ENCODE measurements around the gene REXO2. TPM values are rescaled to one million over a fixed set of nuclear protein-coding genes. Genes with fewer than 3 reads are reported as not detected.

Gene REXO2
- total RNA-seq, 1 experiment from 2014 or later: 72.5 TPM

GRCh38 chr11:114483929-114484328 lies 44.7 kb downstream of the REXO2 start:
- no peaks in the 10 kb centered on the region for H4K20me1 ChIP-seq (ENCODE audit: insufficient read depth)
- no peak for TF ChIP-seq YY1 (IDR thresholded peaks at IDR 0.05; ENCODE audit: extremely low read depth, insufficient replicate concordance, low read depth, low read length)
- TF ChIP-seq SIN3A (IDR thresholded peaks at IDR 0.05; ENCODE audit: low read depth): no peak
- no peak for TF ChIP-seq MAX (IDR thresholded peaks at IDR 0.05)
- TF ChIP-seq ELF1 (IDR thresholded peaks at IDR 0.05; ENCODE audit: borderline replicate concordance, low read depth): no peak
- TF ChIP-seq EZH2phosphoT487 (IDR thresholded peaks at IDR 0.05; ENCODE audit: borderline replicate concordance): no peak
- no peak for TF ChIP-seq TCF7L2 (IDR thresholded peaks at IDR 0.05; ENCODE audit: borderline replicate concordance, extremely low read depth, insufficient read depth, insufficient read length)
- TF ChIP-seq, protein P1, sequence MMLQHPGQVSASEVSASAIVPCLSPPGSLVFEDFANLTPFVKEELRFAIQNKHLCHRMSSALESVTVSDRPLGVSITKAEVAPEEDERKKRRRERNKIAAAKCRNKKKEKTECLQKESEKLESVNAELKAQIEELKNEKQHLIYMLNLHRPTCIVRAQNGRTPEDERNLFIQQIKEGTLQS (IDR thresholded peaks at IDR 0.05): no peak
- TF ChIP-seq ZBTB33 (IDR thresholded peaks at IDR 0.05; ENCODE audit: extremely low read depth, insufficient replicate concordance, low read length): no peak
- no peak for TF ChIP-seq EZH2 (IDR thresholded peaks at IDR 0.05)
- no peak for TF ChIP-seq EGR1 (IDR thresholded peaks at IDR 0.05; ENCODE audit: low read depth)
- no peak for TF ChIP-seq SRF (IDR thresholded peaks at IDR 0.05; ENCODE audit: low read depth)
- no peak for TF ChIP-seq POLR2AphosphoS5 (IDR thresholded peaks at IDR 0.05; ENCODE audit: low read depth, low read length)
- RAD21 ChIA-PET (ENCODE audit: low non-redundant PET in 1 of 2, low total read pairs in 2 of 2, uncharacterized antibody in 2 of 2, unreplicated experiment in 2 of 2): no interaction called here
- POLR2A ChIA-PET: no interaction called here
- no peaks in the 10 kb centered on the region for H3K4me1 ChIP-seq (ENCODE audit: control insufficient read depth in 1 of 2, insufficient read depth in 2 of 2, low read length in 2 of 2)
- no TSS peak for BruUV-seq (replicated peaks)
- no peak for ATAC-seq
- H3K4me3 ChIP-seq (replicated peaks in 1 of 2; ENCODE audit: low read depth in 1 of 2, low read length in 2 of 2): no peak overlapping the region
- no peak overlapping the region for H2AFZ ChIP-seq (ENCODE audit: low read depth, low read length, poor library complexity, severe bottlenecking)
- CTCF ChIA-PET: no interaction called here
- no peak overlapping the region for H3K27ac ChIP-seq (ENCODE audit: low read depth, low read length)
- no peaks in the 10 kb centered on the region for H3K36me3 ChIP-seq (ENCODE audit: control insufficient read depth in 1 of 2, insufficient read depth in 2 of 2, low read length in 2 of 2)
- H3K9me2 ChIP-seq (ENCODE audit: insufficient read depth): no peaks in the 10 kb centered on the region
- DNase-seq (ENCODE audit: low read depth, low spot score): no peak
- intact Hi-C loops (cut with micrococcal nuclease): no loop called here
- H3K27me3 ChIP-seq (ENCODE audit: insufficient read depth, low read length): no peaks in the 10 kb centered on the region
- no peak overlapping the region for H3K9ac ChIP-seq (ENCODE audit: low read length)
- H3K79me2 ChIP-seq (ENCODE audit: insufficient read depth, low read length): no peaks in the 10 kb centered on the region
- no peaks in the 10 kb centered on the region for H3K9me3 ChIP-seq (ENCODE audit: control insufficient read depth in 1 of 2, insufficient read depth in 1 of 2, low read depth in 1 of 2, low read length in 2 of 2)
- H3K4me2 ChIP-seq (ENCODE audit: low read length): no peak overlapping the region

Data from HCT116 (cell line).